IPS-18a (cell line): ENCODE data around the gene HAT1.

Experiments used
- H3K27ac ChIP-seq: one replicate; pipeline ENCODE4 v1.5.1; 2013; ENCODE audit warnings: low read length
- H3K27me3 ChIP-seq: one replicate; pipeline ENCODE4 v1.6.1; 2013; ENCODE audit warnings: mild to moderate bottlenecking, low read length; ENCODE audit not compliant: control insufficient read depth, insufficient read depth
- H3K36me3 ChIP-seq: one replicate; pipeline ENCODE4 v1.6.1; 2013; ENCODE audit warnings: low read depth, low read length; ENCODE audit not compliant: control insufficient read depth
- H3K4me1 ChIP-seq: one replicate; pipeline ENCODE4 v1.6.1; 2013; ENCODE audit warnings: low read depth, low read length; ENCODE audit not compliant: control insufficient read depth
- H3K4me3 ChIP-seq: one replicate; pipeline ENCODE4 v1.5.1; 2013; ENCODE audit warnings: low read length
- H3K9ac ChIP-seq: one replicate; pipeline ENCODE4 v1.6.1; 2013; ENCODE audit warnings: mild to moderate bottlenecking, low read length, moderate library complexity
- H3K9me3 ChIP-seq: one replicate; pipeline ENCODE4 v1.6.1; 2013; ENCODE audit warnings: low read depth, low read length; ENCODE audit not compliant: control insufficient read depth

Gene HAT1, protein sequence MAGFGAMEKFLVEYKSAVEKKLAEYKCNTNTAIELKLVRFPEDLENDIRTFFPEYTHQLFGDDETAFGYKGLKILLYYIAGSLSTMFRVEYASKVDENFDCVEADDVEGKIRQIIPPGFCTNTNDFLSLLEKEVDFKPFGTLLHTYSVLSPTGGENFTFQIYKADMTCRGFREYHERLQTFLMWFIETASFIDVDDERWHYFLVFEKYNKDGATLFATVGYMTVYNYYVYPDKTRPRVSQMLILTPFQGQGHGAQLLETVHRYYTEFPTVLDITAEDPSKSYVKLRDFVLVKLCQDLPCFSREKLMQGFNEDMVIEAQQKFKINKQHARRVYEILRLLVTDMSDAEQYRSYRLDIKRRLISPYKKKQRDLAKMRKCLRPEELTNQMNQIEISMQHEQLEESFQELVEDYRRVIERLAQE

GRCh38 chr2:171922230-171923022, at the start of gene HAT1:
Gene HAT1, plus strand, starts transcription at chr2:171922461. Its CDS starts 40 bp downstream, at chr2:171922501.
- H3K9me3 ChIP-seq, result no peaks in the 10 kb centered on the region
- peak within 1 kb of the TSS; percentile 87 for H3K9ac ChIP-seq
- H3K27ac ChIP-seq, result peak within 1 kb of the TSS; percentile 73
- peak within 1 kb of the TSS; percentile 89 for H3K4me3 ChIP-seq
- no peaks in the 10 kb centered on the region for H3K27me3 ChIP-seq
- H3K4me1 ChIP-seq, result no peaks in the 10 kb centered on the region
- peaks cover 8% of the 10 kb centered on the region for H3K36me3 ChIP-seq

DNA sequence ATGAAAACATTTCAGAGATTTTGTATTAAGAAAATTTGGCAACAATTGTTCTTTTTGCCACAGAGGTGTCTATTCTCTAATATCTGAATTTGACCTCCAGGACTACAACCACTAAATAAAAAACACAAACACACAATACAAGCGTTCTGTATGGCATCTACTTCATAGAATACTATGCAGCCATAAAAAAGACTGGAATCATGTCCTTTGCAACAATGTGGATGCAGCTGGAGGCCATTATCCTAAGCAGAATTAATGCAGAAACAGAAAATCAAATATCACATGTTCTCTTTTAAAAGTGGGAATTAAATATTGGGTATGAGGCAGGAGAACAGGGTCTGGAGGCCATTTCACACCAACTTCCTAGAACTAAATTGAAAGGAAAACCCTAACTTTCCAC, 47.7 kb upstream of the HAT1 start:
- Histone ChIP-seq H3K9ac (no peak overlapping the region), H3K4me1 (no peaks in the 10 kb centered on the region), H3K36me3 (no peaks in the 10 kb centered on the region), H3K4me3 (no peak overlapping the region), H3K27ac (no peak overlapping the region), H3K27me3 (no peaks in the 10 kb centered on the region), H3K9me3 (no peaks in the 10 kb centered on the region)

DNA sequence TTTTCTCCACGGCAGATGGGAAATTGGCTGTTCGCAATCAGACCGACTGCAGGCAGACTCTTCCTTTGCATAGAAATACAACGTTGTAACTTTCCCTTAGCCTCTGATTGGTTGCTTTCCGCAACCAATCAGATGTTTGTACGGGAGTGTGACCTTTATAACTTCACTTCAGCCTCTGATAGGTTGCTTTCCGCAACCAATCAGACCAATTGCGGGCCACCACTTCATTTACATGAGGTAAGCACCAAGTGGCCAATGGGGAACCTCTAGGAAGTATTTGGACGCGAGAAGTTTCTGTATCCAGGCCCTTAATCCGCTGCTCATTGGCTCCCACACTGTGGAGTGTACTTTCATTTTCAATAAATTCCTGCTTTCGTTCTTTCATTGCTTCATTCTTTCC, 47.3 kb upstream of the HAT1 start:
- no peak overlapping the region for H3K4me3 ChIP-seq

DNA sequence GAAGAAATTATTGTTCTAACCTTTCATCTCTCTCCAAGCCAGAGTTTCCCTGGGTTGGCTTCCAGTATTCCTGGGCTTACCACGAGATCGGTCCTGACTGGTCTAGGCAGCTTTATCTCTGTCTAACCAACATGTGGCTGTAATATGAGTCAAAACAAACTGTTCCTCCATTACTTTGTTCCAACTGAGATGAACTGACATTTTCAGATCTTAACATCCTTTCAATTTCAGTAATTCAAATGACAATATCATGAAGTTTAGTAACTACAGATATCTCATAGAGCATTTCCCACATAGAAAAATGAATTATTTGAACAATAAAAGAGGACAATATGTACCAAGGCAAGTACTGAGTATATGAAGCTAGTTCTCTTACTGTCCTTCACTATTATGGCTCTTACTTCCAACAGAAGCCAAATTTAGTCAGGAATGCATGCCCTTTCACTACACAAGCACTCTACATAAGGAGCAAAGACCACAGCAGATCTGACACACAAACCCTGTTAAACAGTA, 43.7 kb upstream of the HAT1 start:
- H3K9me3 ChIP-seq, result no peaks in the 10 kb centered on the region
- H3K27me3 ChIP-seq, result no peaks in the 10 kb centered on the region
- no peaks in the 10 kb centered on the region for H3K36me3 ChIP-seq
- H3K4me3 ChIP-seq, result no peak overlapping the region
- H3K4me1 ChIP-seq, result no peaks in the 10 kb centered on the region
- no peak overlapping the region for H3K27ac ChIP-seq
- H3K9ac ChIP-seq, result no peak overlapping the region

More for the DNA sequence above, 47.3 kb upstream of the HAT1 start:
- Histone ChIP-seq H3K27me3 (no peaks in the 10 kb centered on the region), H3K27ac (no peak overlapping the region), H3K9me3 (no peaks in the 10 kb centered on the region), H3K9ac (no peak overlapping the region), H3K4me1 (no peaks in the 10 kb centered on the region), H3K36me3 (no peaks in the 10 kb centered on the region)

DNA sequence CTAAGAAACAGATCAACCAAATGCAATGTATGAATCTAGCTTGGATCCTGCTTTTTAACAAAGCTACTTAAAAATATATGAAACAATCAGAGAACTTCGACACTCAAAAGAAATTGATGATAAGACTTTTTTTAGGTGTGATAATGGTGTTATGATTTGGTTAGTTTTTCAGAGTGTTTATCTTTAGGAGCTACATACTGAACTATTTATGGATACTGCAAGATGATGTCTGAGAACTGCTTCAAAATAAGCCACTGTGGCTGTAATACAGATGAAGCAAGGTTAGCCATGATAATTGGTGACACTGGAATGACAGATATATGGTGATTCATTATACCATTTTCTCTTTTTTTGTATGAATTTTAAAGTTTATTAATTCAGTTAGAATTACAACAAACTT, 42.4 kb upstream of the HAT1 start:
- Histone ChIP-seq H3K4me1 (no peaks in the 10 kb centered on the region), H3K27me3 (no peaks in the 10 kb centered on the region), H3K27ac (no peak overlapping the region), H3K4me3 (no peak overlapping the region), H3K9ac (no peak overlapping the region), H3K9me3 (no peaks in the 10 kb centered on the region), H3K36me3 (no peaks in the 10 kb centered on the region)

- Histone ChIP-seq H3K9me3 (no peaks in the 10 kb centered on the region), H3K27me3 (no peaks in the 10 kb centered on the region), H3K36me3 (no peaks in the 10 kb centered on the region), H3K4me3 (no peak overlapping the region), H3K9ac (no peak overlapping the region), H3K4me1 (no peaks in the 10 kb centered on the region), H3K27ac (no peak overlapping the region)
Measured at GRCh38 chr2:171880774-171881173, 41.5 kb upstream of the HAT1 start.

DNA sequence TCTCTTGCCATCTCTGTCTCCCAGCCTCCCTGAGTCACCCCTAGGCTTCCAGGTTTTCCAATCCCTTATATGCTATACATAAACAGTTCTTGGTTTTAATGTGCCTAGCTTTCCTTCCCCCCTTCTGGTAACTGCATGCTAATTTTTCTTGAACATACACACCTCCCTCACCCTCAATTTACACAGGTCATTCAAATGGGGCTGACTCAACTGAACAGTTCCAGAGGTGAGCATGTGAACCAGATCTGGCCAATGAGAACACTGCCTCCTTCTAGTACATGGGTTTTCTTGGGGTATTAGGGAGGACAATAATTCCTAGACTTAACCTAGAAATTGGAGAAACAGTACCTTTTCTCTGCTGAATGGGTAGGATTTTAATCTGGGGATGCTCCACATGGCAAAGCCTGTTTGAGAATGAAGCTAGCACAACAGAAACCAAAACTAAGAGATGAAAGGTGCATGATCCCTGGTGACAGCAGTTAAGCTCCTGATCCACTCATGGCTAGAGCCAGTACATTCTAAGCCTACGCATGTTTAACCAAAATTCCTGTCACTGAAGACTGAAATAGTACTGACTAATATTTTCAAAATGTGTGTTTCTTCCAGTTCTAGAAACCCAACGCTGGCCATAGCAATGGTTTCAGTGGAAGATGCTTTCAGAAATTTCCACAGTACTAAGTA, 40.0 kb upstream of the HAT1 start:
- no peak overlapping the region for H3K27ac ChIP-seq
- H3K9me3 ChIP-seq, result no peaks in the 10 kb centered on the region
- H3K9ac ChIP-seq, result no peak overlapping the region
- H3K4me3 ChIP-seq, result no peak overlapping the region
- H3K4me1 ChIP-seq, result no peaks in the 10 kb centered on the region
- H3K36me3 ChIP-seq, result no peaks in the 10 kb centered on the region
- no peaks in the 10 kb centered on the region for H3K27me3 ChIP-seq

DNA sequence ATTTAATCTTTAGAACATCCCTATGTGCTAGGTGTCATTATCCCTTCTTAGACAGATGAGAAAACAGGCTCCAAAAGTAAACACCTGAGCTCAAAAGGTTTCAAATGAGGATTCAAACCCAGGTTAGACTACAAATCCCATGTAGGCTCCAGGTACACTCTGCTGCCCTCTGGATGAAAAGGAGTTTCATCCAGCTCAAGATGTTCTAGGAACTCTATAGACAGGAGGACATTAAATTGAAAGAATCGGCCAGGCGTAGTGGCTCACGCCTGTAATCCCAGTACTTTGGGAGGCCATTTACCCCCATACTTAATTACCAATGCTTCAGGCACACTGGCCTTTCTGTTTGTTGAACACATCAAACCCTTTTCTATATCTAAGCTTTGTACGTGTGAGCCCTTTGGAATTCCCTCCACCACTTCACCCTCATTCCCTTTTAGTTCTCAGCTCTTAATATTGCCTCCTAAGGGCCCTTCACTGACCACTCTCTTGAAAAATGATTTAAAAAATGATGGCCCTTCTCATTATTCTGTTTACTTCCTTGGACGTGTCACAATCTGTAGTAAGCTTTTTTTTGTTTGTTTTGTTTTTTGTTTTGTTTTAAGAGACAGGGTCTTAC, 38.9 kb upstream of the HAT1 start:
- H3K9me3 ChIP-seq, result no peaks in the 10 kb centered on the region
- no peaks in the 10 kb centered on the region for H3K36me3 ChIP-seq
- no peak overlapping the region for H3K9ac ChIP-seq
- no peaks in the 10 kb centered on the region for H3K4me1 ChIP-seq
- no peak overlapping the region for H3K4me3 ChIP-seq
- H3K27me3 ChIP-seq, result no peaks in the 10 kb centered on the region
- no peak overlapping the region for H3K27ac ChIP-seq

DNA sequence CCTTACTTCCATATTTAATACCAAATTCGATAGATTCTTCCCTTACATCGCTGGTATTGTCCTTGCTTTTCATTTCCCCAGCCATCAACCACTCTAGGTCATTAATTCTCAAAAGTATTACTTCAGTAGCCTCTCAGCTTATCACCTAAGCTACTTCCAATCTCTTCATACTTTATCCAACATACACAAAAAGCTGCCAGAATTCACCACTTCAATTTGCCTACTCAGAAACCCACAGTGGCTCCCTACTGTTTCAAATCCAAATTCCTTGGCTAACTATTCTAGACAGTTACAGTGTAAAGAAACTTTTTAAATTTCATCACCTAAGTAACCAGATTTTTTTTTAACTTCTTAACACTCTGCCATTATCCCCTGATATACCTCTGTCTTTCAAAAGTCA, 32.9 kb upstream of the HAT1 start:
- H3K4me1 ChIP-seq, result peaks cover 4% of the 10 kb centered on the region
- H3K9me3 ChIP-seq, result no peaks in the 10 kb centered on the region
- no peak overlapping the region for H3K27ac ChIP-seq
- no peaks in the 10 kb centered on the region for H3K27me3 ChIP-seq
- H3K9ac ChIP-seq, result no peak overlapping the region
- no peak overlapping the region for H3K4me3 ChIP-seq
- H3K36me3 ChIP-seq, result no peaks in the 10 kb centered on the region

DNA sequence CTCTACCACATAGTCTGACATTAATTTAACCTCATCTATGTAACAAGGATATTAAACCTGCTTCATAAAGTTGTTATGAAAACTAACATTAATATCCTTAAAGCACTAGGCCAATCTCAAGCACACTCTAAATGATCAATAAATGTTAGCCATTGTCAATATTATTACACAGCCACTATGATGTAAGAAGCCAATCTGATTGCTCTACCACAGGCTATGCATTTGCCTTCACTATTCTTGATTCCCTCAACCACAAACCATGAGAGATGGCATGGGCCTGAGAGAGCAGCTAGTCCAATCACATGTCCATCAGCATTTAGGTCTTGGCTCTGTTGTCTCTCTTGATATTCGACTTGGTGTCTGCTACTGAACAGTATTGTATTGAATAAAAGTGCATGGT, 32.5 kb upstream of the HAT1 start:
- Histone ChIP-seq H3K27ac (no peak overlapping the region), H3K4me3 (no peak overlapping the region), H3K36me3 (no peaks in the 10 kb centered on the region), H3K4me1 (peaks cover 7% of the 10 kb centered on the region), H3K27me3 (no peaks in the 10 kb centered on the region), H3K9ac (no peak overlapping the region), H3K9me3 (no peaks in the 10 kb centered on the region)
